HepG2 (cell line): Measurements from ENCODE around the gene LDAF1. TPM values are rescaled to one million over a fixed set of nuclear protein-coding genes. Genes with fewer than 3 reads are reported as not detected.
A peak's percentile ranks its signal among the peaks of the same experiment; 100 is the strongest.

Experiments
- ATAC-seq: fragments of 200-7000 bp; cut with Tn5 transposase; 3 replicates; pipeline ENCODE4 v1.9.1; 2020; ENCODE audit warnings: mild to moderate bottlenecking, moderate library complexity
- BruUV-seq: library from RNA; stranded (reverse); fragments of 400-500 nt; replicated peaks from 2 replicates; lab custom pipeline; 2021; lab: Mats Ljungman, UMichigan
- CTCF ChIA-PET: fragments of 300-600 bp; formaldehyde crosslinking; extraction: SDS; loops from one replicate; lab custom pipeline; 2021; ENCODE audit warnings: low total read pairs, inconsistent platforms, low intra/inter-chr PET ratio; lab: Yijun Ruan, JAX
- POLR2A ChIA-PET: fragments of 350-600 bp; sonication (Branson Sonifier 250); formaldehyde crosslinking; loops from one replicate; lab custom pipeline; 2020; ENCODE audit warnings: antibody characterized with exemption, inconsistent platforms; lab: Yijun Ruan, JAX
- DNase-seq: peaks from one replicate; pipeline ENCODE4 v3.0.0-alpha.2; 2015; ENCODE audit warnings: low spot score
- FAIRE-seq: peaks from 3 replicates; lab custom pipeline; 2011; peaks lifted over from hg19 to GRCh38; lab: Jason Lieb, UNC
- H2AFZ ChIP-seq: one replicate; pipeline ENCODE4 v1.6.1; 2011; ENCODE audit warnings: low read length, inconsistent platforms
- H3K27ac ChIP-seq: fragments of 300-600 bp; 3 replicates; pipeline ENCODE4 v1.8.0; 2011; ENCODE audit warnings: mixed run types, mild to moderate bottlenecking, mixed read lengths, low read length, inconsistent platforms; ENCODE audit not compliant: insufficient read depth; ENCODE audit errors: extremely low read length
- H3K27me3 ChIP-seq, 2 experiments: fragments of 200-600 bp in 1 of 2; 2 replicates in 1 of 2; 3 replicates in 1 of 2; pipeline versions ENCODE4 v1.6.0 to v1.8.0; 2011; ENCODE audit warnings: low read length in 2 of 2, mild to moderate bottlenecking in 2 of 2, moderate library complexity in 2 of 2, inconsistent platforms in 1 of 2; ENCODE audit not compliant: insufficient read depth in 2 of 2, control insufficient read depth in 1 of 2
- H3K36me3 ChIP-seq, 2 experiments: fragments of 200-600 bp in 1 of 2; replicated peaks in 1 of 2; 2 replicates in 1 of 2; 3 replicates in 1 of 2; pipeline versions ENCODE4 v1.5.1 to v1.8.0; 2011; ENCODE audit warnings: low read length in 2 of 2, inconsistent platforms in 1 of 2; ENCODE audit not compliant: insufficient read depth in 2 of 2, control insufficient read depth in 1 of 2
- H3K4me1 ChIP-seq: 2 replicates; pipeline ENCODE4 v1.5.1; 2012; ENCODE audit warnings: low read length, inconsistent platforms; ENCODE audit not compliant: insufficient read depth
- H3K4me2 ChIP-seq: 2 replicates; pipeline ENCODE4 v1.6.0; 2011; ENCODE audit warnings: low read depth, low read length, inconsistent platforms
- H3K4me3 ChIP-seq, 3 experiments: fragments of 200-600 bp in 1 of 3; sonication (generic), shearing (Covaris generic) in 1 of 3; replicated peaks in 1 of 3; 2 replicates each; pipeline ENCODE4 v1.5.1; 2011 to 2016; ENCODE audit warnings: low read length in 3 of 3, inconsistent platforms in 2 of 3, low read depth in 2 of 3, mild to moderate bottlenecking in 2 of 3, control low read depth in 1 of 3, mixed read lengths in 1 of 3; ENCODE audit not compliant: insufficient read depth in 1 of 3
- H3K79me2 ChIP-seq: one replicate; pipeline ENCODE4 v1.6.1; 2011; ENCODE audit warnings: low read length, inconsistent platforms; ENCODE audit not compliant: insufficient read depth
- H3K9ac ChIP-seq: 2 replicates; pipeline ENCODE4 v1.6.0; 2011; ENCODE audit warnings: mild to moderate bottlenecking, low read depth, low read length, inconsistent platforms; ENCODE audit not compliant: insufficient read depth
- H3K9me3 ChIP-seq: 2 replicates; pipeline ENCODE4 v1.5.1; 2012; ENCODE audit warnings: mild to moderate bottlenecking, low read length
- H4K20me1 ChIP-seq: 2 replicates; pipeline ENCODE4 v1.6.0; 2011; ENCODE audit warnings: inconsistent platforms, mild to moderate bottlenecking, low read length, moderate library complexity; ENCODE audit not compliant: insufficient read depth
- CEBPB ChIP-seq: IDR thresholded peaks from 2 replicates; pipeline ENCODE4 v1.6.1; 2011; ENCODE audit warnings: low read depth, low read length, improper control_type of control experiment, borderline replicate concordance
- HOXA9 ChIP-seq: sonication (generic); formaldehyde crosslinking; IDR thresholded peaks from 2 replicates; pipeline ENCODE4 v1.8.1; 2022; ENCODE audit warnings: missing genetic modification reagents, mild to moderate bottlenecking, moderate library complexity, borderline replicate concordance
- MTA1 ChIP-seq: sonication (generic); formaldehyde crosslinking; IDR thresholded peaks from 2 replicates; pipeline ENCODE4 v1.4.0; 2020; ENCODE audit warnings: missing genetic modification reagents, mild to moderate bottlenecking, borderline replicate concordance
- NPAS2 ChIP-seq: sonication (generic); formaldehyde crosslinking; IDR thresholded peaks from 2 replicates; pipeline ENCODE4 v1.8.0; 2022; ENCODE audit warnings: mild to moderate bottlenecking, missing genetic modification reagents, borderline replicate concordance
- PRPF4 ChIP-seq: fragments of 200-400 bp; formaldehyde crosslinking; IDR thresholded peaks from 2 replicates; pipeline ENCODE4 v1.6.1; 2016; ENCODE audit warnings: low read length, low read depth; ENCODE audit not compliant: poor library complexity, severe bottlenecking
- REL ChIP-seq: sonication (generic); formaldehyde crosslinking; conservative IDR thresholded peaks from 2 replicates; pipeline ENCODE4 v1.8.0; 2022; ENCODE audit warnings: mild to moderate bottlenecking, missing genetic modification reagents, moderate library complexity
- RXRB ChIP-seq: IDR thresholded peaks from 2 replicates; pipeline ENCODE4 v1.6.1; 2016; ENCODE audit warnings: borderline replicate concordance, missing genetic modification reagents, missing compliant biosample characterization
- ZNF329 ChIP-seq: sonication (generic); formaldehyde crosslinking; IDR thresholded peaks from 2 replicates; pipeline ENCODE4 v1.9.0; 2021; ENCODE audit warnings: low read depth, mild to moderate bottlenecking, missing genetic modification reagents
- ZNF431 ChIP-seq: sonication (generic); formaldehyde crosslinking; IDR thresholded peaks from 2 replicates; pipeline ENCODE4 v1.9.0; 2022; ENCODE audit warnings: missing genetic modification reagents, low read depth, mild to moderate bottlenecking, borderline replicate concordance
- in situ Hi-C: cut with HindIII; loops from 2 replicates; pipeline ENCODE4 v1.10.0; 2017; ENCODE audit warnings: low pct_unique_long_range_greater_than_20kb; ENCODE audit not compliant: extremely low pct_ligation_motif_present
- intact Hi-C: fragments of 100-400 bp; cut with micrococcal nuclease; formaldehyde crosslinking; loops from one replicate; pipeline ENCODE4 v1.10.0; 2022; ENCODE audit not compliant: unreplicated experiment
- polyA plus RNA-seq, 8 experiments: library from polyadenylated mRNA; depleted of rRNA in 3 of 8; stranded (reverse) in 7 of 8; unstranded in 1 of 8; fragments of >200 nt; fragmentation: Illumina TruSeq in 4 of 8; extraction: Trizol in 4 of 8; gene quantifications; 2 replicates each; pipeline versions ENCODE4 v1.2.1 to v1.2.3, GENCODE V29; 2011 to 2016; ENCODE audit warnings: low read depth in 4 of 8, missing spikeins in 1 of 8, mixed read lengths in 1 of 8; ENCODE audit not compliant: insufficient read depth in 1 of 8
- total RNA-seq, 5 experiments: library from RNA; depleted of rRNA; stranded (reverse); fragments of >200 nt; fragmentation: Illumina TruSeq; extraction: Trizol; gene quantifications; 2 replicates each; pipeline ENCODE4 v1.2.3, GENCODE V29; 2016; ENCODE audit warnings: low read depth in 1 of 5

Gene LDAF1
- total and polyA plus RNA-seq, 2 of the 13 experiments (the other 11 are each of a cell fraction or from before 2014, with no cell fraction given), result 6.3 to 7.5 TPM

GRCh38 chr16:21224800-21225199 lies 66.3 kb downstream of the LDAF1 start (continued):
- TF ChIP-seq HOXA9, result no peak
- TF ChIP-seq ZNF329 (CRISPR knock-in tag), result no peak
- TF ChIP-seq PRPF4, result no peak
- no peak for TF ChIP-seq MTA1 (CRISPR knock-in tag)
- no peak for TF ChIP-seq NPAS2 (CRISPR knock-in tag)
- TF ChIP-seq, all 625 proteins: peak for 0

GRCh38 chr16:21226749-21227148 lies 68.3 kb downstream of the LDAF1 start:
- ATAC-seq (no peak), FAIRE-seq (no peak), DNase-seq (no peak)
- H3K36me3 ChIP-seq, result no peaks in the 10 kb centered on the region
- H3K9ac ChIP-seq, result no peak overlapping the region
- H4K20me1 ChIP-seq, result no peaks in the 10 kb centered on the region
- BruUV-seq, result no TSS peak
- ChIA-PET POLR2A (no interaction called here), CTCF (no interaction called here)
- H3K27ac ChIP-seq, result no peak overlapping the region
- no peaks in the 10 kb centered on the region; a peak in 1 of 5 replicates for H3K27me3 ChIP-seq
- intact Hi-C loops (no loop called here), in situ Hi-C loops (no loop called here)
- H3K4me1 ChIP-seq, result peaks cover 51% of the 10 kb centered on the region
- H3K4me3 ChIP-seq, result no peak overlapping the region
- no peaks in the 10 kb centered on the region for H3K9me3 ChIP-seq
- H2AFZ ChIP-seq, result no peak overlapping the region
- H3K79me2 ChIP-seq, result no peaks in the 10 kb centered on the region
- H3K4me2 ChIP-seq, result no peak overlapping the region
- TF ChIP-seq RXRB, result no peak
- no peak for TF ChIP-seq REL (CRISPR knock-in tag)
- TF ChIP-seq, all 625 proteins: peak for 0

GRCh38 chr16:21227866-21228265 lies 69.4 kb downstream of the LDAF1 start:
- Histone ChIP-seq H3K4me3 (no peak overlapping the region), H3K9ac (no peak overlapping the region), H3K4me2 (no peak overlapping the region), H3K36me3 (no peaks in the 10 kb centered on the region), H4K20me1 (no peaks in the 10 kb centered on the region), H3K27me3 (no peaks in the 10 kb centered on the region; a peak in 1 of 5 replicates), H3K79me2 (no peaks in the 10 kb centered on the region), H3K9me3 (no peaks in the 10 kb centered on the region), H3K27ac (no peak overlapping the region), H2AFZ (no peak overlapping the region), H3K4me1 (peaks cover 48% of the 10 kb centered on the region)
- in situ Hi-C loops (no loop called here), intact Hi-C loops (no loop called here)
- no peak for ATAC-seq
- no peak for FAIRE-seq
- CTCF ChIA-PET, result no interaction called here
- no peak for TF ChIP-seq ZNF431 (CRISPR knock-in tag)
- TF ChIP-seq CEBPB, result peak; percentile 55; the same call in 1 of the 2 replicates
- POLR2A ChIA-PET, result no interaction called here
- BruUV-seq, result no TSS peak
- no peak for DNase-seq
